Measurements from ENCODE around the gene CHPF2.

Gene CHPF2

DNA sequence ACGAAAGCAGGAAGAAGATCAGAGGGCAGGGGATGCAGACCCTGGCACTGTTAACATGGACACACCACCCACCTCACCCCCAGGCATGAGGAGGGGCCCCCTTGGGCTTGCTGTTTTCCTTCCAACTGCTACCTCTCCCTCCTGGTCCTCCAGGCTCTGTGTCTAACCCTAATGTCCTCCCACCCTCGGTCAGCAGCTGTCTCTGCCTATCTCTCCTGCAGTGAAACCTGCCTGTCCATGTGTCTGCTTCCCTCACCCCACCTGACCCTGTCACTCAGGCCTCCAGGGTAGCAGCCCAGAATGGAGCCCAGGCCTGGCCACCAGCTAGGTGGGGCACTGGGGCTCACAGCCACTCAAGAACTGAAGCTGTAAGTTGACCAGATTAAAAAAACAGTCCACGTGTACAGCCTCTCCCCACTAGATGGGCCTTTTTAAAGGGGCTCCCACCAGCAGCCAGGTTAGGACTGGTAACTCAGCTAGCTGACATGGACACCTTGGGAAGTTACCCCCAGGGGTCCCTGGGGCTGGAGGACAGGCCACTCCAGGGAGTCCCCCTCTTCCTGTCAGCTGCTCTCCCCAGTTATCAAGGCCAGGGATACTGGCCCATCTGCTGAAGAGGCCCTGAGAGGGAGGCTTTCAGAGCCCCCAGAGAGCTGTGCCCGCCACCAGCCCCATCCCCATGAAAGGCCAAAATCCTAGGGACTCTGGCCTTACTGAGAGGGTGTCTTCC is 14.7 kb downstream of the CHPF2 start:
- no peak for DNase-seq

DNA sequence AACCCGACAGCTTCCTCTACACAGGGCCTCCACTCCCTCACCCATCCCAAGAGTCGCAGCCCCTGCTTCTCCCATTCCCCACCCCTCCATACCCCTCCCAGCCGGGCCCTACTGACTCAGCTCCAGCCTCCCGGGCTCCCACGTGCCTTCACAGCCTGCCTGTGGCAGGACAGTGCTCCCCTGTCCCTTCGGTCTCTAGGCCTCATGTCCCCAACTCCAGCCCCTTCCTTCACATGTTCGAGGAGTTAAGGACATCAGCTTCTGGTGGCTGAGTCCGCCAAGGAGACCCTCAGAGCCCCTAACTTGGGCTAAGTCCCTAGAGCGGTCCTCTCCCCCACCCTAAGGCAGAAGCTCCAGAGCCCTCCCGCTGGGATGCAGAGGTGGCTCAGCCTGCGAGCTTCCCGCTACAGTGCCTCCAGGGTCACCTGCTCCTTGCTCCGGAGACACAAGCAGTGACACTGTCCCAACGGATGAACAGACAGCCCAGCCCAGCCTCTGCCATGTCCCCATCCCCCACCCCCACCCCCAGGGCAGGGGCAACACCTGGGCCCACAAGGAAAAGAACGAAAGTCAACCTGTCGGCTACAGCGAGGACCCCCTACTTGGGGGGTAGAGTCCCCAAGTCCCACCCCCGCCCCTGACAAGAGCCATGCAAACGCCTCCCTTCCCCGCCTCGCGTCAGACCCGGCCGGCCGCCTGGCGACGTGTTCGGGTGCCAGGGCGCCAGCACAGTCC is 15.5 kb downstream of the CHPF2 start:
- DNase-seq = peak; percentile 63

DNA sequence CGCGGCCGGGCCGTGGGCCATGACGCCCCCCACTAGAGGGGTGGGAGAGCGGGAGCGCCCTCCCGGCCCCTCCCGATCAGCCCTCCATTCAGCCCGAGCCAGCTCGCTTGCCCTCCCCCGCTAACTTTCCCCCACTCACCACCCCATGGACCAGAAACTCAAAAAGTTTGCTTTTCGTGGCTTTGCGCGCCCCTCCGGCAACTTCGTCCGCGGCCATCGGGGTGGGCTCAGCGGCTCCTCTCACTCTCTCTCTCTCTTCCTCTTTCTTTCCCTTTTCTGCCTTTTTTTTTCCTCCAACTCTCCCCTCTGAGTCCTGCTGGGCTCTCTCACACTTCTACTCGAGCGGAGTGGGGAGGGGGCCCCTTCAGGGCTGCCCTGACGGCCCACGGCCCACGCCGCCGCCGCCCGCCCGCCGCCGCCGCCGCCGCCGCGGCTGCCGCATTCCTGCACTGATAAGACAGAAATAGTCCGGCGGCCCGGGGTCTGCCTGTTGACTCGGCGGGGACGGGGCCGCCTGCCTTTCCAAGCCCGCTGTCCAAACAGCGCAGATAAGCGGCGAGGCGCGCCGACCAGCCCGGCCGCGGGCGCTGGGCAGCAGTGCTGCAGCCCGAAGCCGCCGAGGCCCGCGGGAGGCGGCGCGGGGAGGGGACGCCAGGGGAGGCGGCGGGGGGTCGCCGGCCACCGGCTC is 16.2 kb downstream of the CHPF2 start, which contains the start of gene SMARCD3:
SMARCD3 (minus strand) TSS at position 349 of the 688 bp plus-strand sequence; CDS start at position 217, 132 bp downstream.
- DNase-seq = peak; percentile 75

DNA sequence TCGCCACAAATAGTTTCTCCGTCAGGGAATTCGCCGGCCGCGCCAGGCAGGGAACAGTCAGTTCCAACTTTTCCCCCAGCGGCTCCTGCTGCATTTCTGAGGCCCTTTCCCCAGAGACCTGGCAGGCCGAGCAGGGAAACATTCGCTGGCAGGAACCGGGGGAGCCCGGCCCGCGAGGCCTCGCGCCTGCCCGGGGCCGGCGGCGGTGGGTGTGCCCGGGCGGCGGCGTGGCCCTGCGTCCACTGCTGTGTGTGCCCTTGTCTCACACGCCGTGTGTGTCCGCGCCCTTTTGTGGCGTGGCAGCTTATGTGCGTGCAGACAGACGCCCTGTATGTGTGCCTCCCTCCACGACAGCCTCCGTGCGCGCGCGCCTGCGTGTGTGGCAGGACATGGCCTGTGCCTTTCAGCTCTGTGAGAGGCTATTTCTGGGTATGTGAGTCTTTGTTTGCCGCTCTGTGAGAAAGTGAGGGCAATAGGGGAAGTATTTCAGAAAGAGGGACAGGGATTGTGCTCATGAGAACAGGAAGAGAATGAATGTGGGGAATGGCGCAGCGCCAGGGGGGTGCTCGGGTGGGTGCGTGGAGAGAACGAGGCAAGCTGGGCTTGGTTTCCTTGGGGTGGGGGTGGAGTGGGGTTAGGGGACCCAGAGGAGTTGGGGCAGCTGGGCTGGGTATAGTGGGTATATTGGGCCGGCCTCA is 16.9 kb downstream of the CHPF2 start:
- peak; percentile 75 for DNase-seq

DNA sequence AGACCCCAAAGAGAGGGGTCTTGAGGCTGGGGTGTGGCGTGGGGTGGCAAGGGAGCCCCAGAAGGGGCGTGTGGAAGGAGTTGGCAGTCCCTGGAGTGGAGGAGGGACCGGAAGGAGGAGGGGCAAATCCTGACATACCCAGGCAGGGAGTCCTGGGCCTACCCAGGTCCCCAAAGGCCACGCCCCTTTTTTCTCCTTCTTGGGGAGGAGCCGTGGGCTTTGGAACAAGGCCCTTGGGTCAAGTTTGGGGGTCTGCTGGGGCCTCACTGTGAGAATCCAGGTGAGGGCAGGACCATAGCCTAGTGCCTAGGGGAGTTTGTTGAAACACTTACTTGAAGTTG is 17.4 kb downstream of the CHPF2 start:
- no peak for DNase-seq

DNA sequence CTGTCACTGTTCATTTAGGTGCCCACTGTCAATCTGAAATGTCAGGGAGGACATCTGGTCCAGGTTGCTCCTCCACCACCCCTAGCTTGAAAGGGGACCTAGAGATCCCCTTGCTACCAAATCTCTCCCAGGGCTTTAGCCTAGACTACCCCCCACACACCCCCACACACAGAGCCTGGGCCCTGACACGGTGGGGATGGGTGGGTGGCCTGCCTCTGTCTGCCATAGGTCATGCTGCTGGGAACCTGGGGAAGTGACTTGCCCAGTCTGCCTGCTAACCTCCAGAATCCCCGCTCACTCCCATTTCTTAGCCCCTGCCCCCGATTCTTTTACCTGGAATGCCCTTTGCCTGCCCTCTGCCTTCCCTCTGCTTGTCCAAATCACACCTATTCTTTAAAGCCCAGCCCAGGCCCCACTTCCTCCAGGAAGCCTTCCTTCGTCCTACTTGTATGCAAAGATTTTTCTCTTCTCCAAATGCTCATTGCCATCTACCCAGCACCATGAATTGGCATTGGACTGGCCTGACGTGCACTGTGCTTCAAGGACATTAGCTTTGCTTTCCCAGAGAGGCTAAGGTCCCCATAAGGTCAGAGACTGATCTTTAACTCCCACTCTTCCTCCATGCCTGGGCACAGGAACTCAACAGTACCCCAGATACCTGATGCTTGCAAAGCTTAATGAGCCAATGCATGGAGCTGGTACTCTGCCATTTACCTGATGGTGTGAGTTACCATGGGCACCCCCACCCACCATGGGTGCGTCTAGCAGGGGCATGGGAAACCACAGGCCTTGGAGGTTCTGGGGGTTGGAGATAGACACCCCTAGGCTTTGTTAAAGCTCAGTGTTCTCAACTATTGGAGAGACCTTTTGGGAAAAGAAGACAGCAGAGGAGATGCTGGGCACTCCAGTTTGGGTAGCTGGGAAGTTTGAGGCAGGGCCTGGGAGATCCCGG is 18.2 kb downstream of the CHPF2 start:
- no peak for DNase-seq

DNA sequence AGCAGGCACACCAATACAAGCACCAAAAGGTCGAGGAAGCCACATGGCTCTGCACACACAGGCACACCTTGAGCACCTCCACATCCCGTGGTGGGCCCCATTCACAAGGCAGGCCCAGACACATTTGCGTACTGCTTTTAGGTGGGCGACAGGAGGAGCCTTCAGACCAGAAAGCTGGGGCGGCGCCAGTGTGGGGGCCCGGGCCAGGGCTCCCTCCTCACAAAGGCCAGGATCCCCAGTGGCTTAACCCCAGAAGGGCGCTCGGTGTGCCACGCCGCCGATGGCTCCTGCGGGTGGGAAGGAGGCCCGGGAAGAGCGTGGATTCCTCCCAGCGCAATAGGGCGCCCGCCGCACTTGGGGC is 19.0 kb downstream of the CHPF2 start:
- DNase-seq = no peak

DNA sequence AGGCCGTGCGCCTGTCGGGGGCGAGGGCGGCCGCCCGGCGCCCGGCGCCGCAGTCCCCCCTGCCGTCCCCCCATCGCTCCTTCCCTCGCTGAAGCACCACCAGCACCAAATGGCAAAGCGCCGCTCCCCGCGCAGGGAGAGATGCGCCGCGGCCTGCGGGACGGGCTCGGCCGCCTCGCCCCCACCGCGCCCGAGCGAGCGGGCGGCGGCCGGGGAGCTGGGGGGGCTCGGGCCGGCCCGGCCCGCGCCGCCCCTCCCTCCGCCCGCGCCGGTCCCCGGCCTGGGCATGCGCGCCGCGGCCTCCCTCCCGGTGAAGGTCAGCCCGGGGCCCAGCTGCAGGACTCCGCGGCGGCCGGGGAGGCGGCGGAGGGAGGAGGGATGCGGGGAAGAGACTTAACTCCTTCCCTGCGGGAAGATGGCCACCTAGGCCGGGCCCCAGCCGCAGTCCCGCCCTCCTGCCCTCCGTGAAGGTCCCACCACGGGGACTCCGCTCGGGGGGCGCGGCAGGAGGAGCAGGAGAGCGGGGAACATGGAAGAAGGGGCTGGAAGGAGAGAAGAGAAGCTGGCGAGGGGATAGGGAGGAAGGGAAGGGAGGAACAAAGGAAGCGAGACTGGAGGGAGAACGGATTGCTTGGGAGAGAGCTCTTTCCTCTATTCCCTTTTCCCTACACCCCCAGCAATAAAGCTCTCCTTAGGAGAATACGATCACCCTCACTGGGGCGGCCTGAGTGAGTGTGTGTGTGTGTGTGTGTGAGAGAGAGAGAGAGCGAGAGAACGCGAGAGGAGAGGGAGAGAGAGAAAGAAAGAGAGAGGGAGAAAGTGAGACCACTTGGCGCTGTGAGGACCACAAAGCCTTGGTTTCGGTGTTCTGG is 19.6 kb downstream of the CHPF2 start:
- DNase-seq = peak; percentile 70

DNA sequence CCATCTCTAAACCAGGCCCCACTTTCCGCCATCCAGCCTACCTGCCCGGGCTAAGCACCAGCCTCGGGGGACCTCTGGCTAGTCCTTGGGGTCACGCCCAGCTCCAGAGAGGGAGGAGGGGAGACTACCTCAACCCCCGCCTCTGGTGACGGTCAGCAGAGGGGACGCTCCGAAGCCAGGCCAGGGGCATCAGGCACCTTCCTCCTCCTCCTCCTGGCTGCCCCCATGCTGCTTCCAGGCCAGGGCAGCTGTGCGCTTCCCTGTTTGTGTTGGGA is 20.2 kb downstream of the CHPF2 start:
- DNase-seq = no peak

DNA sequence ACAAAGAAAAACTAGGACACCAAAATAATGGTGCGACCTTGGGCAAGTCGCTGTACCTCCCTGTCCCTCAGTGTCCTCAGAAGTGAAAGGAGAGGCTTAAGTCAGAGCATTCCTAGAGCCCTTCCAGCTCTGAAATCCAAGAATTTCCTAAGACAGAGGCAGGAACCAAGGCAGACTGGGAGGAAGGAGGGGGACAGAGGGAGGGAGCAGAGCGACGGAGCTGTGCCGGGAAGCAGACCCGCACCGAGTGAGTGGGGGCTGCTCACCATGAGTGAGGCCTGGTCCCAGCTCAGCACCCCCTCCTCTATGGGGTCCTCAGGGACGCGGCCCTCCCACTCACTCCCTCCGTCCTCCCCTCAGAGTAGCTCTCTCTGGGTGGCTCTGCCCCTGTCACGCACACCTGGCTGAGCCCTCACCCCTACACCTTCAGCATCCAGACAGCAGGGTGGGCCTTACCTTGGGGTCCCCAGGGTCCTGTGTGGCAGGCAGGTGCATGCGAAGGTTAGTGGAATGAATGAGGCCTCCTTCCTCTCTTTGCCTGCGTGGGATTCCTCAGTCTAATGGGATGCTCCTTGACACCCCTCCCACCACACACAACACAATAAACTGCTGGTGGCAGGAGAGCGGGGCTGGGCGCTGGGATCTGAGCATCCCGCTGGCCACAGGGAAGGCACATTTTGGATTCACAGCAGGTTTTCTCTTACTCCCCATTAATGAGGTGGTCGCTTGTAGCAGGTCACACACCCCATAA is 20.9 kb downstream of the CHPF2 start:
- no peak for DNase-seq

DNA sequence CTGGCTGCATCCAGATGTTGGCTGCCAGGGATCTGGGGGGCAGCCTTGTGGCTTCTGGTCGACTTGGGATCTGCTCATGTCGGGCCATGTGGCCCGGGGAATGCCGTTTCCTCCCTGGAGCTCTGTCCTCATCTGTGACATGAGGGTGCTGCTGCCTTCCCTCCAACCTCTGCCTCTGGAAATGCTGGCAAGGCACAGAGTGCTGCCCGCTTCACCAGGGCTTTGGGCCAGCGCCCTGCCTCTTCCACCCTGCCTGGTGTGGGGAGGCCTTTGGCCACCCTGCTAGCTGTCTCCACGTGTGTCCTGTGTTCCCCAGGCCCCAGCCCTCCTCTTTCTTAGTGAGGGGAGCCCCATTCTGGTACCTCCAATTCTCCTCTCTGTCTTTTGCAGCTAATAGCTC is 22.0 kb downstream of the CHPF2 start:
- DNase-seq = no peak

DNA sequence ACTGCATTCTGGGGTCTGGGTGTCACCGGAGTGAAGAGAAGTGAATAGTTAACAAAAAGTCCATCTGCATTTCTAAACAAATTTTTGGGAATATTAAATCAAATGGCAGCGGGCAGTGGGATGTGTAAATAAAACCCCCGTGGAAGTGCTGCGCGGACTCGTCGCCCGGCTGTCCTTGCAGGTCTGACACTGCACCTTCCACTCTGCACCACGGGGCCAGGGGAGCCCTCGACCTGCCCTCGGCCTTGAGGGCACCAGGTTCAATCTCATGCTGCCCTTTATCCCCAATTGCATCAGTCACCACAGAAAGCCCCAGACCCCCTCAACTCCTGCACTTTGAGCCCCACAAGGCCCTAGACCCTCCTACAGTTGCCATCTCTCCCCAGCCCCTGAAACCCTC is 22.6 kb downstream of the CHPF2 start:
- DNase-seq = no peak

DNA sequence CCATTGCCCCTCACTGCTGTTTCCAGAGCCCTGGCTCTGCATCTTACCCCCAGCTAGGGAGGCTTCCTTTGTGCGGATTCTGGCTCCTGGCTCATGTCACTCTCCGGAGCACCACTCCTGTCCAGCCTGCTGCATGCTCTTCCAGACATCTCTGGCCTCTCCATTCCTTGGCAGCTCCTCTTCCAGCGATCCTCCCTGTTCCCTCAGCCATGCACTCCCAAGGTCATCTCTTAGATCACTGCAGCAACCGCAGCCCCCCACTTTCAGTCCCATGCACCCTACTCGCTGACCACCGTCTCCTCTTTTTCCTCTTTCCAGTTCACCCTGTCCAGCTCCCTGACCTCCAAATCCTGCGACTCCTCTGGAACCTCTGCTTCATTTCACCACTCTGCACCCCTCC is 23.1 kb downstream of the CHPF2 start:
- no peak for DNase-seq

DNA sequence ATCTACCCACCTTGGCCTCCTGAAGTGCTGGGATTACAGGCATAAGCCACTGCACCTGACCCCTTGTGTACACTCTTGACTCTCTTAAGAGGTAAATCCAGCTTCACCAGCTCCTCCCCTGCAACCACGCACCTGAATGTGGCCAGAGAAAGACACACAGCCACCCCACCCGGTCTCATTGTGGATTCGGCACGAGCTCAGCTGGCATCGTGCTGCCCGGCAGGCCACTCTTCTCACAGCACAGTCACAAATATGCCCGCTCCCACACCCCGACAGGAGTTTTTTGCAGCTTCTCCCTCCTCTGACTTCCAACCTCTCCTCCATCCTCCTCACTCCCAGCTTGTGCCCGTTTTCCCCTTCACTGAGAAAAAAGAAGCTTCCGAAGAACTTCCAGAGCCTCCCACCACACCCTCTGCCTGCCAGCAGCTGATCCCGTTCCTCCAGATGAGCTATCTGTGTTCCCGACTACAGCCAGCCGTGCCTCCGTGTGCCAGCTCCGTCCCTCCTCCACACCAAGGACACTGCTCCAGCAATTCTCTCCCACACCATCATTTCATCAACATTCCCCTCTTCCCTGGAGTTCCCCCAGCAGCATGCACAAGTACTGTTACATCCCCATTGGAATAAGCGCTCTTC is 24.2 kb downstream of the CHPF2 start:
- no peak for DNase-seq

DNA sequence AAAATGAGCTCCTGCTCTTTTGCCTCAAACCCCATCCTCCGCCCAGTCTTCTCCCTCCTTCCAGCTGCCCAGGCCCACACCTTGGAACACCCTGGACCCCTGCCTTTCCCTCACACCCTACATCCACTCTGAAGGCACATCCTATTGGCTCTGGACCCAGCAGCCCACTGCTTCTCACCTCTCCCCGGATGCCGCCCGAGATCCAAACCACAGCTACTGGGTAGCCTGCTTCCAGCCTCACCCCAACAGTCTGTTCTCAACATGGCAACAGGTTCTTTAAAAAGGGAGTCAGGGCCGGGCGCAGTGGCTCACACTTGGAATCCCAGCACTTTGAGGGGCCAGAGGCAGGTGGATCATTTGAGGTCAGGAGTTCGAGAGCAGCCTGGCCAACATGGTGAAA is 25.7 kb downstream of the CHPF2 start:
- DNase-seq = no peak

DNA sequence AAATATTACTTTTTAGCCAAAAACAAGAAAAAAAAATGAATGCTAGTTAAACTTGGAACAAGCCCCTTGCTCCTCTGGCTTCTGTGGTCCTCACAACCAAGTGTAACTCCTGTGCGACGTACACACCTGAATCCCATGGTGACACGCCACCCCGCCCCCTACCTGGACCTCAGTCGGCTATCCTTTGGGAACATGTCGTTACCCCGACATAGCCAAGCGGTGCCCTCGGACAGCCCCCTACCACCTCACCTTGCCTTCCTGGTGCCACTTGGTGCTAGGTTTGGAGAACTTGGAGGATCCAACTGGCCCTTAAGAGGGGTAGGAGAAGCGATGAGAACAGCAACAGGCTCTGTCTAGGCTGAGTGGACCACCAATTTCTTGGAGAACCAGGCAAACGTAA is 28.2 kb downstream of the CHPF2 start:
- DNase-seq = no peak

DNA sequence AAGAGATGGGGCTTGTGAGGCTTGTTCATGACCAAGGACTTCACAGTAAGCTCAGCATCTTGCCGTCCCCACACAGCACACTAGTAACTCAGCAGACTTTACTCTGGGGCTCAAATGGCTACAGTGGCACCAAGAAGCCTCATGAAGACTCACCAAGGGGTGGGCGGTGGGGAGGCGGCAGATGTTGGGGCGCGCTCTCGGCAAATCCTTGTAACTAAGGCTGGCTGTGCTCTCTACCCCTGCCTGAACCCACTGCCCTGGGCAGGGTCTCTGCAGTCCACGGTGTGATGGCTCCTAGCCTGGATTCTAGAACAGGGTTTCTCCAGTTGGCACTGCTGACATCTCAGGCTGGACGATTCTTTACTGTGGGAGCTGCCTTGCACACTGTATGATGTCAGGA is 28.6 kb downstream of the CHPF2 start:
- DNase-seq = no peak

DNA sequence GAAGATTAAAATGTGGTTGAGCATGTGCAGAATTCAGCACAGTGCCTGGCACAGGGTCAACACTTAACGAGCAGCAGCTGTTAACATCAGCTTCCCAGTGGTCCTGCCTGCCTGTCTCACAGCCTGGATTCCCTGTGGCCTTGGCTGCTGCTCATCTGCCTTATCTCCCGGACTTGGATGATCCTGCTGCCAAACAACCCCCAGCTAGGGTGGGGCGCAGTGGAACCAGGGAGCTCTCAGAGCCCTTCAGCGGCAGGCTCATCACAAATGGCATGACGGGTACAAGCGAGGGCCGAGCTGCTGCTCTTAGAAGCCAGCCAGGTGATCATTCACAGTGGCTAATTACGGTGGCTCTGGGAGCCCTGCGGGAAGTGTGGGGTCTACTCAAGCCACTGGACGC is 29.2 kb downstream of the CHPF2 start:
- DNase-seq = no peak

DNA sequence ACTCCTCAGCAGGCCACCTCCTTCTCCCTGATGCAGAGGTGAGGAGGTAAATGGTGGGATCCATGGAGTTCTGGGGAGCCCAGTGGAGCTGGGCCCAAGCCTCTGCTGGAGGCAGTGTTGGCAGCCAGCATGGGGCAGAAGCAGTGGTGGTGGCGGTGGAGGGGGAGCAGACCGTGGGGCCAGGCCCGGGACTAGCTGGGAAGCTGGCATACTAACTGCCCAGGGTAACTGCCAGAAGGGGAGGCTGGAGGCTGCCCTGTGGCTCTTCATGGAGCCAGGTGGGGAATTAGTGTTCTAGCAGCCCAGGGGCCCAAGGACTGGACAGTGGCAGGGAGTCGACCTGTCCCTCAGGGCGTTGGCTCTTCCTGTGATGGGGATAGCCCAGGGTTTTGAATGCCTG is 32.3 kb downstream of the CHPF2 start:
- DNase-seq = no peak

DNA sequence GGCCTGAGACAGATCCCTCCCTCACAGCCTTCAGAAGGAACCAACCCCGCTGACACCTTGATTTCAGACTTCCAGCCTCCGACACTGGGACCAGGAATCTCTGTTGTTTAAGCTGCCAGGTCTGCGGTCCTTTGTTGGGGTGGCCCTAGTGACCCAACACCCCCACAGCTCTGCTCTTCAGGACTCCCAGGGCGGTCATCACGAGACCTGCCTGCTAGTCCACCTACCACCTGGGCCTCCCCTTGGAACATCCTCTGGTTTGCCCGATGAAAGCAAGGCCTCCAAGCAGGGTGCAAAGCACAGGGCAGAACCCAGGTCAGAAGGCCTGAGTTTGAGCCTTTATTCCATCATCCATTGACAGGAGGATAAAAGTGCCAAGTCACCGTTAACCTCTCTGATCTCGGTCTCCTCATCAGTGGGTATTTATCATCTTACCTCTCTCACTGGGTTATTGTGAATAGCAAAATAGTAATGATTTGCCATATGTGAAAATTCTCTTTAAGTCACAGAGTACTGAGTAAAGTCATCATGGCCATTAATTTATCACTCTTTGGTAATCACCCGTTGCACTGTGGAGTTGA is 33.2 kb downstream of the CHPF2 start:
- DNase-seq = no peak

Measured in activated effector memory CD4-positive, alpha-beta T cell treated with anti-CD3 and anti-CD28 coated beads, Interleukin-2, amount 50 U/mL, for 16 hours (primary cell).